NOMO-1 treated with DMSO at 0.1 percent for 48 hours (cell line): ENCODE results near the gene PZP.

Experiments
- DNase-seq: peaks from one replicate; lab custom pipeline; 2025; ENCODE audit not compliant: unreplicated experiment; lab: John Stamatoyannopoulos, UW

The PZP gene

GRCh38 chr12:9104767-9105423, 103.3 kb downstream of the PZP start:
- DNase-seq = no peak

GRCh38 chr12:9104087-9104486, 104.1 kb downstream of the PZP start:
- DNase-seq = no peak

GRCh38 chr12:9103050-9103849, 104.9 kb downstream of the PZP start:
- no peak for DNase-seq

GRCh38 chr12:9101018-9101687, 107.0 kb downstream of the PZP start:
- DNase-seq = no peak

- DNase-seq = no peak
Measured at GRCh38 chr12:9099552-9100190, 108.5 kb downstream of the PZP start.
